Right ventricle myocardium superior (tissue), 1 donor: ENCODE data around the gene TBC1D20. TPM values are rescaled to one million over a fixed set of nuclear protein-coding genes. Genes with fewer than 3 reads are reported as not detected.
A peak's percentile ranks its signal among the peaks of the same experiment; 100 is the strongest.
"Not testable (repeated sequence)": the region's sequence is repeated elsewhere in the genome, so short reads cannot be mapped to it uniquely, and the experiment has no call there.

Source experiments
- ATAC-seq: fragments of 200-7000 bp; cut with Tn5 transposase; one replicate; pipeline ENCODE4 v1.9.1; 2020; ENCODE audit warnings: mild to moderate bottlenecking; ENCODE audit not compliant: poor library complexity
- DNase-seq: peaks from one replicate; pipeline ENCODE4 v3.0.0-alpha.2; 2020
- intact Hi-C: fragments of 100-400 bp; cut with DNase I; formaldehyde crosslinking; loops from one replicate; pipeline ENCODE4 v1.11.2; 2022
- total RNA-seq: library from RNA; stranded (reverse); fragmentation: NEBNext Ultra II Directional; extraction: Animal tissue kit (Norgen Biotek cat#: 25700); gene quantifications from one replicate; pipeline ENCODE4 v1.2.1, GENCODE V29; 2021
- donor health status: DM: no; HTN: yes; CAD: no; lungs with severe emphysema.

The TBC1D20 gene
- total RNA-seq, 1 donor from 2014 or later = 23.1 TPM

DNA sequence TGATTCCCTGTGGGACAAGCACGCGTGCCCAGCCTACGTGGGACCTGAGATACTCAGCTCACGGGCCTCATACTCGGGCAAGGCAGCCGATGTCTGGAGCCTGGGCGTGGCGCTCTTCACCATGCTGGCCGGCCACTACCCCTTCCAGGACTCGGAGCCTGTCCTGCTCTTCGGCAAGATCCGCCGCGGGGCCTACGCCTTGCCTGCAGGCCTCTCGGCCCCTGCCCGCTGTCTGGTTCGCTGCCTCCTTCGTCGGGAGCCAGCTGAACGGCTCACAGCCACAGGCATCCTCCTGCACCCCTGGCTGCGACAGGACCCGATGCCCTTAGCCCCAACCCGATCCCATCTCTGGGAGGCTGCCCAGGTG, 66.1 kb downstream of the TBC1D20 start:
- ATAC-seq = no peak
- no peak for DNase-seq
- intact Hi-C loops = no loop called here

DNA sequence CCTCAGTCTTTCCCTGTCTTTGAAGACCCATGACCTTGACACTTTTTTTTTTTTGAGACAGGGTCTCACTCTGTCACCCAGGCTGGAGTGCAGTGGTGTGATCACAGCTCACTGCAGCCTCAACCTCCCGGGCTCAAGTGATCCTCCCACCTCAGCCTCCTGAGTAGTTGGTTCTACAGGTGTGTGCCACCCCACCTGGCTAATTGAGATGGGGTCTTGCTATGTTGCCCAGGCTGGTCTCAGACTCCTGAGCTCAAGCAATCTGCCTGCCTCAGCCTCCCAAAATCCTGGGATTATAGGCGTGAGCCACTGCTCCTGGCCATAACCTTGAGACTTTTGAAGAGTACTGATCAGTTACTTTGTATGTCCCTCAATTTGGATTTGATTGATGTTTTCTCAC, 69.0 kb downstream of the TBC1D20 start:
- intact Hi-C loops, ATAC-seq, DNase-seq: not testable (repeated sequence)

- no peak for ATAC-seq
- no peak for DNase-seq
- intact Hi-C loops = no loop called here
These were observed 71.2 kb downstream of the TBC1D20 start for GRCh38 chr20:391041-391711.

- ATAC-seq = peak; percentile 75
- intact Hi-C loops = no loop called here
- no peak for DNase-seq
These were observed 73.1 kb downstream of the TBC1D20 start for GRCh38 chr20:389220-389619.

- intact Hi-C loops = no loop called here
- no peak for DNase-seq
- no peak for ATAC-seq
These were observed 74.0 kb downstream of the TBC1D20 start for GRCh38 chr20:388034-388994.

DNA sequence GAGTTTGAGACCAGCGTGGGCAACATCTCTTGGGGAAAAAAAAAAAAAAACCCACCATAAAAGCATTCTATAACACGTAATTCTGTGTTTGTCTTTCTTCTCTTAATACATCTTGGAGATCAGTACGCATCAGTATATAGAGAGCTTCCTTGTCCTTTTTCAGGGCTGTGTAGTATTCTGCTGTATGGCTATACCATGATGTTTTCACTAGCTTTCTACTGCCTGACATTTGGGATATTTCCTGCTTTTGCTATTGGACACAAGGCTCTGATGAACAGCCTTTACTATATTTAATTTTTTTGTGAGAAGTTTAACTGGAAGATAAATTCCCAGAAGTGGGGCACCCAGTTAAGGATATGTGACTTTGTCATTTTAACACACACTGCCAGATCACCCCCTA, 74.8 kb downstream of the TBC1D20 start:
- DNase-seq = no peak
- ATAC-seq = no peak
- intact Hi-C loops = no loop called here

DNA sequence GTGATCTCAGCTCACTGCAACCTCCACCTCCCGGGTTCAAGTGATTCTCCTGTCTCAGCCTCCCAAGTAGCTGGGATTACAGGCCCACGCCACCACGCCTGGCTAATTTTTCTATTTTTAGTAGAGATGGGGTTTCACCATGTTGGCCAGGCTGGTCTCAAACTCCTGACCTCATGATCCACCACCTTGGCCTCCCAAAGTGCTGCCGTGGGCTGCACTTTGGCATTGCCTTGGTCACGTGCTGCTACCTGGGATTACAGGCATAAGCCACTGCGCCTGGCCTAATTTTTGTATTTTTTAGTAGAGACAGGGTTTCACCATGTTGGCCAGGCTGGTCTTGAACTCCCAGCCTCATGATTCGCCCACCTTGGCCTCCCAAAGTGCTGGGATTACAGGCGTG, 75.7 kb downstream of the TBC1D20 start:
- DNase-seq, intact Hi-C loops, ATAC-seq: not testable (repeated sequence)

Other genes with a start within 250 kb of the TBC1D20 start
- not detected for gene DEFB129, start 235.3 kb downstream of the TBC1D20 start, total RNA-seq
- gene DEFB132, start 204.8 kb downstream of the TBC1D20 start, total RNA-seq = not detected
- gene C20orf96, start 171.8 kb downstream of the TBC1D20 start, total RNA-seq = 4.6 TPM
- gene ZCCHC3, start 165.0 kb downstream of the TBC1D20 start, total RNA-seq = 11.8 TPM
- gene SOX12, start 137.0 kb downstream of the TBC1D20 start, total RNA-seq = 16.2 TPM
- gene NRSN2, start 115.4 kb downstream of the TBC1D20 start, total RNA-seq = 14.5 TPM
- 0.67 TPM for gene TRIB3, start 81.8 kb downstream of the TBC1D20 start, total RNA-seq
- gene RBCK1, start 54.2 kb downstream of the TBC1D20 start, total RNA-seq = 44.2 TPM
- gene CSNK2A1, start 81.3 kb upstream of the TBC1D20 start, total RNA-seq = 103 TPM
- gene TCF15, start 147.8 kb upstream of the TBC1D20 start, total RNA-seq = 13.4 TPM
- gene SRXN1, start 190.7 kb upstream of the TBC1D20 start, total RNA-seq = 47.6 TPM
- not detected for gene SCRT2, start 213.3 kb upstream of the TBC1D20 start, total RNA-seq